AG04450 (cell line): ENCODE data around the gene P4HA2. TPM values are rescaled to one million over a fixed set of nuclear protein-coding genes. Genes with fewer than 3 reads are reported as not detected.
A peak's percentile ranks its signal among the peaks of the same experiment; 100 is the strongest.

Experiments used
- CTCF ChIA-PET: fragments of 300-600, 350-600 bp; formaldehyde crosslinking; extraction: SDS; loops from one replicate; lab custom pipeline; 2022; ENCODE audit warnings: antibody characterized with exemption, inconsistent platforms; lab: Charles Lee
- POLR2A ChIA-PET: fragments of 350-600 bp; formaldehyde crosslinking; extraction: SDS; loops from one replicate; lab custom pipeline; 2021; ENCODE audit warnings: antibody characterized with exemption, inconsistent platforms; lab: Yijun Ruan, JAX
- DNase-seq: peaks from one replicate; pipeline ENCODE4 v3.0.0-alpha.2; 2011; ENCODE audit warnings: low read depth, low spot score
- H3K27ac ChIP-seq: one replicate; pipeline ENCODE4 v1.5.1; 2012; ENCODE audit warnings: low read depth, low read length, control low read depth
- H3K27me3 ChIP-seq: one replicate; pipeline ENCODE4 v1.6.0; 2012; ENCODE audit warnings: low read length; ENCODE audit not compliant: control insufficient read depth, insufficient read depth
- H3K4me3 ChIP-seq: 2 replicates; pipeline ENCODE4 v1.5.1; 2011; ENCODE audit warnings: mild to moderate bottlenecking, low read depth, low read length, control low read depth
- H3K9me3 ChIP-seq: 2 replicates; pipeline ENCODE4 v1.5.1; 2012; ENCODE audit warnings: low read length; ENCODE audit not compliant: control insufficient read depth, insufficient read depth
- CTCF ChIP-seq: IDR thresholded peaks from 2 replicates; pipeline ENCODE4 v1.5.1; 2011; ENCODE audit warnings: low read depth, low read length, control low read depth, inconsistent platforms
- polyA plus RNA-seq: library from polyadenylated mRNA; depleted of rRNA; stranded (reverse); fragments of >200 nt; gene quantifications from 2 replicates; pipeline ENCODE4 v1.2.3, GENCODE V29; 2011

P4HA2 gene
- polyA plus RNA-seq, 1 experiment, result 178 TPM

DNA sequence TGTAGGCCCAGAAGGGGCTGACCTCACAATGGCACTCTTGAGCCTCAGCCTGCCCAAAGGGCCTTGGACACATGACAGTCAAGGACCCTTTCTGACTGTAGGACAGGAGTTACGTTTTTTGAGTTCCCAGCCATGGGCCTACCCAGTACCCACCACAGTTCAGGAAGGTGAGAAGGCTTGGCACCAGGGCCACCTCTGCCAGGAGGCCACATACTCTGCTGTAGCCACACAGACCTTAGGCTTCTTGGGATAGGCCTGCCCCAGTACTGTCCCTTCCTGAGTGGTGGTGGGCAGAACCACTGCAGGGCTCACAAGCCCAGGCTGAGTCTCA lies 42.6 kb upstream of the P4HA2 start:
- CTCF ChIA-PET, result no interaction called here

DNA sequence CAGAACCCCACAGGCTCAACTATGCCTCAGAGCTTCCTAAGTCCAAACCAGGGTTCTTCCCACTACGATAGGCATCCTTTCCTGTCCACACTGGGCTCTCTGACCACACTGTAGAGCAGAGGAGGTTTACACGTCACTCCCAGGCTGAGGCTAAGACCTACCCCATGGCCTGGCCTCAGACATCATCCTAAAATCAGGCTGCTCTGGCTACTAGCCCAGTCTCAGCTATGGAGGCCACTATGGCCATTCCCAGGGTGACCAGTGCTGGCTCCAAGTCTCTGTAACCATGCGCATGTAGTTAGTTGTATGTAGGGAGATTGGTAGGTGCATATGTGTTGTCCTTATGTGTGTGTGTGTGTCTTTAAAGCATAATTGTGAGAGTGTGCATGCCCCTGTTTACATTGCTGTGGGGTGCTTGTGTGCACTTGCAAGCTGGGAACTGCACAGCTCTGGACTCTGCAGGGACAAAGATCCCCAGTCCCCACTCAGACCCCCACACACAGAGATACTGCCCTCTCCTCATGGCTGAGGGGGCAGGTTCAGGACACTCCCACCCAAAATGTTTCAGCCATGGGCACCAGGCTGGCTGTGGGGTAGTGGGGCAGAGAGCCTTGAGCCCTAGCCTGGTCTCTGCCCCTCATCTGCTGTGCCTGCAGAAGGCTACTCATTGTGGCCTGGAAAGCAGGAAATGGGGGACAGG lies 42.1 kb upstream of the P4HA2 start:
- ChIA-PET CTCF (interaction anchor here (1.6 kb wide), 1 partner anchor 79 kb away, joined by 5 read pairs; no protein-coding TSS in a partner anchor), POLR2A (interaction anchor here (1.2 to 1.5 kb wide), 2 partner anchors 10 to 24 kb away, joined by 4 to 5 read pairs; partner anchors contain the start of gene SLC22A4)
- no peak for DNase-seq
- Histone ChIP-seq H3K27ac (peak overlapping the region; percentile 84), H3K4me3 (no peak overlapping the region), H3K27me3 (no peaks in the 10 kb centered on the region), H3K9me3 (no peaks in the 10 kb centered on the region; the same call in 1 of the 2 replicates)
- no peak for TF ChIP-seq CTCF

More for the DNA sequence above, 42.6 kb upstream of the P4HA2 start:
- DNase-seq, result no peak
- no peak for TF ChIP-seq CTCF
- H3K9me3 ChIP-seq, result no peaks in the 10 kb centered on the region; the same call in 1 of the 2 replicates
- H3K27me3 ChIP-seq, result no peaks in the 10 kb centered on the region
- POLR2A ChIA-PET, result no interaction called here
- H3K27ac ChIP-seq, result no peak overlapping the region
- H3K4me3 ChIP-seq, result no peak overlapping the region

- ChIA-PET CTCF (interaction anchor here (1.3 to 1.6 kb wide), 3 partner anchors 13 to 78 kb away, joined by 3 to 5 read pairs (median 3); no protein-coding TSS in a partner anchor), POLR2A (interaction anchor here (1.2 to 1.5 kb wide), 2 partner anchors 11 to 25 kb away, joined by 4 to 5 read pairs; partner anchors contain the start of gene SLC22A4)
- Histone ChIP-seq H3K27me3 (no peaks in the 10 kb centered on the region), H3K4me3 (no peak overlapping the region), H3K9me3 (no peaks in the 10 kb centered on the region; the same call in 1 of the 2 replicates), H3K27ac (peak overlapping the region; percentile 84)
- TF ChIP-seq CTCF, result no peak
- no peak for DNase-seq
Observed at GRCh38 chr5:132268769-132269551, 41.3 kb upstream of the P4HA2 start.

- peak overlapping the region; percentile 84 for H3K27ac ChIP-seq
- no peaks in the 10 kb centered on the region for H3K27me3 ChIP-seq
- H3K4me3 ChIP-seq, result no peak overlapping the region
- ChIA-PET POLR2A (interaction anchor here (1.5 kb wide), 1 partner anchor 12 kb away, joined by 4 read pairs; no protein-coding TSS in a partner anchor), CTCF (interaction anchor here (1.3 to 1.6 kb wide), 3 partner anchors 14 to 78 kb away, joined by 3 to 5 read pairs (median 3); no protein-coding TSS in a partner anchor)
- no peaks in the 10 kb centered on the region; the same call in 1 of the 2 replicates for H3K9me3 ChIP-seq
- DNase-seq, result no peak
- no peak for TF ChIP-seq CTCF
Observed at GRCh38 chr5:132267931-132268768, 40.5 kb upstream of the P4HA2 start.
